ENCODE measurements around the gene CCNH.

- TF ChIP-seq CTCF (IDR thresholded peaks at IDR 0.05; ENCODE audit: low read length) (no peak), EZH2 (optimal IDR thresholded peaks at IDR 0.05; ENCODE audit: low read depth, low read length) (no peak), EZH2phosphoT487 (IDR thresholded peaks at IDR 0.05; ENCODE audit: low read length) (no peak)
Measured at GRCh38 chr5:87393331-87393730, 19.4 kb downstream of the CCNH start.

All from MM.1S (cell line).